ENCODE results near the gene ATP5PB.

The ATP5PB gene

DNA sequence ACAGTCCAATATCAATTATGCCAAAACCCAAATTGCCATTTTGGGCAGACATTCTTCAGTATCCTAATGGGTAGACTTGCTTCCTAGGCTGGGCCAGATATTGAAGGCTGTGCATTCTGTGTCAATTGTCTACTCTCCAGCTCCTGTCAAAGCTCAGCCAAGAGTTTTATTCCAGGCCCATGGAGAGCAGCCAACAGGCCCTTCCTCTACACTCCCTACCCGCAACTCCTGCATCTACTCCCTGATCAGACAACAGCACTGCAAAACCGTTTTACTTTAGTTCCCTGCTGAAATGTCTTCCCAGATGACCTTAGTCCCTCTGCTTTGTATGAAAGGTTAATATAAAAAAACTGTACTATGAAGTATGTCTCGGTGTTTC lies 60.7 kb downstream of the ATP5PB start:
- no peak for DNase-seq

DNA sequence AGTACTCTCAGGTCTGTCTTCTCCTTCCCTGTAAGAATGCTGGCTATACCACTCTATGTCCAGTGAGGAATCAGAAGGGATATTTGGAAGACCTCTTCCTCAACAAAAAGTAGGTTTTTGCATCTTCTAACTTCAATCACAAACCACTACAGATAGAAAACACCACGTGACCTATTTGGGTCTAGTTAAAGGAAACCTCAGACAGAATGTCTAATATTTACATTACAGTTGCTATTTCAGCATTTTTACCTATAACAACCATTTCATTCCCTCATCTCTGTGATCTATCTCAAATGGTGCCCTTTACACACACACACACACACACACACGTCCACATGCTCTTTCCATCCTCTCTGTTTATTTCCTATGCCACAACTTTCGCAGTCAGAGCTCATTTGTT lies 62.1 kb downstream of the ATP5PB start:
- no peak for DNase-seq

All from GOT3 (cell line).